Measurements from ENCODE around the gene DDIT3. TPM values are rescaled to one million over a fixed set of nuclear protein-coding genes. Genes with fewer than 3 reads are reported as not detected.

The DDIT3 gene
- total and polyA plus RNA-seq, 2 of the 13 experiments (the other 11 are each of a cell fraction or from before 2014, with no cell fraction given): 27.5 to 48.7 TPM

- TF ChIP-seq FUBP1 (CRISPR knock-in tag; IDR thresholded peaks at IDR 0.05; ENCODE audit: borderline replicate concordance) (no peak), JUNB (CRISPR knock-in tag; IDR thresholded peaks at IDR 0.05; ENCODE audit: borderline replicate concordance) (no peak), TARDBP (CRISPR knock-in tag; IDR thresholded peaks at IDR 0.05) (peak; percentile 78), MIXL1 (CRISPR knock-in tag; IDR thresholded peaks at IDR 0.05) (no peak; the same call in 1 of the 2 replicates), KLF9 (CRISPR knock-in tag; IDR thresholded peaks at IDR 0.05; ENCODE audit: low read depth) (no peak), ZNF770 (CRISPR knock-in tag; IDR thresholded peaks at IDR 0.05) (peak; percentile 98), ZNF605 (CRISPR knock-in tag; IDR thresholded peaks at IDR 0.05) (0 out of 2 replicates have a peak, but pooled peaks have one; percentile 26), ZNF275 (CRISPR knock-in tag; IDR thresholded peaks at IDR 0.05; ENCODE audit: borderline replicate concordance) (peak; percentile 44; the same call in 1 of the 2 replicates), SNAPC5 (CRISPR knock-in tag; IDR thresholded peaks at IDR 0.05; ENCODE audit: borderline replicate concordance) (no peak), TBL1XR1 (IDR thresholded peaks at IDR 0.05; ENCODE audit: borderline replicate concordance, low read length, partially characterized antibody) (no peak), ZNF33A (CRISPR knock-in tag; IDR thresholded peaks at IDR 0.05; ENCODE audit: borderline replicate concordance) (no peak), TP53 (CRISPR knock-in tag; conservative IDR thresholded peaks at IDR 0.05) (no peak), TOE1 (CRISPR knock-in tag; IDR thresholded peaks at IDR 0.05) (no peak), FOXC1 (CRISPR knock-in tag; IDR thresholded peaks at IDR 0.05; ENCODE audit: borderline replicate concordance) (peak; percentile 77), ZBTB33 (CRISPR knock-in tag; IDR thresholded peaks at IDR 0.05) (no peak), RELA (CRISPR knock-in tag; IDR thresholded peaks at IDR 0.05) (no peak), U2AF2 (IDR thresholded peaks at IDR 0.05; ENCODE audit: low read depth, low read length) (no peak), ZSCAN12 (CRISPR knock-in tag; IDR thresholded peaks at IDR 0.05) (no peak), MXD3 (CRISPR knock-in tag; IDR thresholded peaks at IDR 0.05) (no peak), ZNF616 (CRISPR knock-in tag; IDR thresholded peaks at IDR 0.05; ENCODE audit: low read depth) (no peak), ZNF678 (CRISPR knock-in tag; IDR thresholded peaks at IDR 0.05) (no peak), JDP2 (CRISPR knock-in tag; IDR thresholded peaks at IDR 0.05; ENCODE audit: borderline replicate concordance) (no peak)
Observed at GRCh38 chr12:57487597-57488401, 32.5 kb downstream of the DDIT3 start, which contains the start of gene MARS1 (continued).

Measured in HepG2 (cell line).